ENCODE measurements around the gene SREBF2.
"Not testable (repeated sequence)": the region's sequence is repeated elsewhere in the genome, so short reads cannot be mapped to it uniquely, and the experiment has no call there.

Gene SREBF2

GRCh38 chr22:41948928-41949296 is 116.0 kb downstream of the SREBF2 start:
- not testable (repeated sequence) for DNase-seq

- no peak for DNase-seq
Measured at GRCh38 chr22:41949297-41949965, 116.5 kb downstream of the SREBF2 start.

- DNase-seq: no peak
Measured at GRCh38 chr22:41951898-41952474, 119.1 kb downstream of the SREBF2 start, which contains the start of gene SMIM45. Gene SMIM45, plus strand, starts transcription at chr22:41952150.

DNA sequence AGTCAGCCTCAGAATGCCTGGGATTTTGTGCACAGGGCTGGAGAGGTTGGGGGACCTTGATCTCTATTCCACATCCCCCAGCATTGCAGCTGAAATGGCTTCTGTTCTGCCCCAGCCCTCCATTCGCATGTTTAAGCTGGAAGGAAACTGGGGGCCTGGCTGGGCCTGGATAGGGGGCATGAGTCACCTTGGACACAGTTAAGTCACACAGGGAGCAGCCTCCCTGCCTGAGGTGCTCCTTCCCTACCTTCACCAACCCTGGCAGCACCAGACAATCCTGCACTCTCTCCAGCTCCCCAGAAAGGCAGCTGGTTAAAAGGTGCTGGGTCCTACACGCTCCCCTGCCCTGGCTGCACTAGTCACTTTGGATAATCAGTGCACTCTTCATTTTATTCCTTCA is 119.8 kb downstream of the SREBF2 start:
- no peak for DNase-seq

Measured in stimulated activated naive CD4-positive, alpha-beta T cell (primary cell).